Stimulated activated CD8-positive, alpha-beta memory T cell treated with anti-CD3 and anti-CD28 coated beads, Interleukin-4, amount 100 ng/mL, for 4 hours (primary cell): ENCODE results near the gene NCCRP1.
"Not testable (repeated sequence)": the region's sequence is repeated elsewhere in the genome, so short reads cannot be mapped to it uniquely, and the experiment has no call there.

Source experiments
- DNase-seq, 2 donors: peaks; one replicate each; pipeline ENCODE4 v3.0.0-alpha.2; 2020; ENCODE audit warnings: low read depth in 2 of 2, low spot score in 1 of 2

NCCRP1 gene

GRCh38 chr19:39244410-39245100 is 47.8 kb downstream of the NCCRP1 start, which contains the start of gene IFNL3:
TSS of gene IFNL3 (minus strand) at chr19:39245006. CDS start at chr19:39244967, 39 bp downstream.
- DNase-seq = not testable (repeated sequence)

DNA sequence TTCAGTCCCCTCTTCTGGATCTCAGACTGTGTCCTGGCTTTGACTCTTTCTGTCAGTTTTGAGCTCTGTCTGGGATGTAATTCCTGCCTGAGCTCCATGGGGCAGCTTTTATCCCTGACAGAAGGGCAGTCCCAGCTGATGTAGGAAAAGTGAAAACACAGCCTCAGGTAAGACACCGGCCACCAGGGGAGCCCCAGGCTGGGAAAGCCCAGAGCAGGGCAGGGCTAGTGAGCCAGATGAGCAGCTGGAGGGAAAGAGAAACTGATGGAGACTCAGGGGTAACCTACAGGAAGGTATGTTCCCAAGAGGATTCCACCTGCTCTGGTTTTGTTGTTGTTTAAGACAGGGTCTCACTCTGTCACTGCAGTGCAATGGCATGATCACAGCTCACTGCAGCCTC is 48.4 kb downstream of the NCCRP1 start:
- not testable (repeated sequence) for DNase-seq

DNA sequence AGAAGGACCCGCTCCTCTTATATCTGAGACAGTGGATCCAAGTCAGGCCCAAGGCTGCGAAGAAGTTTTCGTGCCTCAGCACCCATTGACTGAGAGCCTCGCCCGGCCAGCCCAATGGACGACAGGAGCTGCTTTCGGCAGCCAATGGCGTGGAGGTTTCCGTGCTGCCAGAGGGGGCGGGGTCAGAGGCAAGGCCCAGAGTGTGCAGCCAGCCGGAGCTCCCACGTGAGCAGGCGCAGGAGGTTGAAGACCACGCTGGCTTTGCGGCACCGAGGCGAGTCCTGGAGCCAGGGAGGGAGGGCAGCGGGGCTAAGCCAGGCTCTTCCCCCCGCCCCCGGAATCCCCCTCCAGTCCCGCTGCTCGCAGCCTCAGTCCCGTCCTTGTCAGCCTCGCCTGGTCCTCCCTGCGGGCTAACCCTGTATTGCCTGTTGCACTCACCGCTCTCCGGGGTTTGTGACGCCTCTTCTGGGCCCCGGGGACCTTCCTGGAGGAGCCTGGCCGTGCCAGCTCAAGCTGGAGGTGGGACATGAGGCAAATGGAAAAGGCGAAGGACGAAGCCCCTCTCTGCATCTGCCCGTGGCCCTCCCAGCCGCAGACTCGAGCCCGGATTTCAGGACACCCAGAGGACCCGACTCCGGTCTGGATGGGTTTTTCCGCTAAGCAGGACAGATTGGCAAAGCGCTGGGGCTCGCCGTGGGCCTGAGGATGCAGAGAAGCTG is 50.3 kb downstream of the NCCRP1 start:
- no peak for DNase-seq

- DNase-seq = no peak
Measured at GRCh38 chr19:39247701-39248664, 51.2 kb downstream of the NCCRP1 start.

GRCh38 chr19:39248806-39249205 is 52.0 kb downstream of the NCCRP1 start, which contains the start of gene IFNL4:
TSS of gene IFNL4 (minus strand) at chr19:39248856.
- no peak for DNase-seq

DNA sequence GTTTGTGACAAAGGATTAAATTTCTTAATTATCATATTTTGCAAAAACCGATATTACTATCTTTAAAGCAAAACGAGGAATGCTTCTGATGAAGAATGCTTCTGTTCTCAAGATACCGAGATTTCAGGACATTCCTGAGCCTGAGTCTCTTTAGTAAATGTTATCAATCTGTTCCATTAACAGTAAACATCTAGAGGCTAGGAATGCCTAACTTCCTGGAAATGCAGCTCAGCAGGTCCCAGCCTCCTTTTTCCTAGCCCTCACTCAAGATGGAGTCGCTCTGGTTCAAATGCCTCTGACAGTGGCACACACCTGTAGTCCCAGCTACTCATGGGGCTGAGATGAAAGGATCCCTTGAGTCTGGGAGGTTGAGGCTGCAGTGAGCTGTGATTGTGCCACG is 54.3 kb downstream of the NCCRP1 start:
- DNase-seq = no peak
